AG10803 (cell line): ENCODE results near the gene ELL.

Experiments used
- DNase-seq: peaks from one replicate; pipeline ENCODE4 v3.0.0; 2010; ENCODE audit warnings: low read depth
- H3K4me3 ChIP-seq: 2 replicates; pipeline ENCODE4 v1.5.1; 2011; ENCODE audit warnings: mild to moderate bottlenecking, low read length, control low read depth
- TF ChIP-seq, protein P1 (sequence below): conservative IDR thresholded peaks from 2 replicates; pipeline ENCODE4 v1.5.1; 2011; ENCODE audit warnings: mild to moderate bottlenecking, low read length, control low read depth, inconsistent platforms

ELL gene

DNA sequence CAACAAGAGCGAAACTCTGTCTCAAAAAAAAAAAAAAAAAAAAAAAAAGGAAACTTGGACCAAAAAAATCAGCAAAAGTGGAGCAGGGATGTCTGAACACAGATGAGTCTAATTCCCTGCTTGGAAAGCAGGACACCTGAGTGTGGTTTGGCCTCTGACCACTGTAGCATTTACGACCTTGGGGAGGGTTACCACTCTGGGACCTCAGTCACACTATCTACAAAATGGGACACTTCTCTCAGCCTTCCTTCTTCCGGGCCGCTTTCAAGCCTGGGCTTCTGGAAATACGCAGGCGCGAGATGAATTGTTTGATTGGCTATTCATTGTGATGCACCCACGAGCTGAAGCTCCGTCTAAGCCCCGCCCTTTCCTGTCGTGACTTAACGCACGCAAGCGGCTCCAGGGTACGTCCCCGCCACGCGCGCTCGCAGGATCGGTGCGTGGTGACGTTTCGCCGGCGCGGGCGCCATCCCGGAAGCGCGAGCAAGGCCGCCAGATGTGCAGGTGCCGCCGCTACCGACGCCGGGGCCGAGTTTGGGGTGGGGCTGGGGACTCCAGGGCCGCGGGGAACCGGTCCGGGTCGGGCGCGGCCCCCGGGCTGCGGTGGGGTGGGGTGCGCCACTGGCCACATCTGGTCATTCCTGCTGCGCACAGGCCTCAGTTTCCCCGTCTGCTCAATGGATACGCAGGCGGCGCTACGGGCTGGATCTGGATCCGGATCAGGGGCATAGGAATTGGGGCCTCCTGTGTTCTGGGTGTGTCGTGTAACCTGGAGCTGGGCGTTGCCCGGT lies 35.7 kb upstream of the ELL start, which contains the start of gene KXD1:
Gene KXD1 (plus strand): TSS at position 460 of the 791 bp plus-strand sequence. CDS start 4,187 bp downstream, outside the sequence.
- TF ChIP-seq, protein P1, sequence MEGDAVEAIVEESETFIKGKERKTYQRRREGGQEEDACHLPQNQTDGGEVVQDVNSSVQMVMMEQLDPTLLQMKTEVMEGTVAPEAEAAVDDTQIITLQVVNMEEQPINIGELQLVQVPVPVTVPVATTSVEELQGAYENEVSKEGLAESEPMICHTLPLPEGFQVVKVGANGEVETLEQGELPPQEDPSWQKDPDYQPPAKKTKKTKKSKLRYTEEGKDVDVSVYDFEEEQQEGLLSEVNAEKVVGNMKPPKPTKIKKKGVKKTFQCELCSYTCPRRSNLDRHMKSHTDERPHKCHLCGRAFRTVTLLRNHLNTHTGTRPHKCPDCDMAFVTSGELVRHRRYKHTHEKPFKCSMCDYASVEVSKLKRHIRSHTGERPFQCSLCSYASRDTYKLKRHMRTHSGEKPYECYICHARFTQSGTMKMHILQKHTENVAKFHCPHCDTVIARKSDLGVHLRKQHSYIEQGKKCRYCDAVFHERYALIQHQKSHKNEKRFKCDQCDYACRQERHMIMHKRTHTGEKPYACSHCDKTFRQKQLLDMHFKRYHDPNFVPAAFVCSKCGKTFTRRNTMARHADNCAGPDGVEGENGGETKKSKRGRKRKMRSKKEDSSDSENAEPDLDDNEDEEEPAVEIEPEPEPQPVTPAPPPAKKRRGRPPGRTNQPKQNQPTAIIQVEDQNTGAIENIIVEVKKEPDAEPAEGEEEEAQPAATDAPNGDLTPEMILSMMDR: no peak
- peak; percentile 99 for DNase-seq
- peak within 1 kb of the TSS; percentile 99 for H3K4me3 ChIP-seq

DNA sequence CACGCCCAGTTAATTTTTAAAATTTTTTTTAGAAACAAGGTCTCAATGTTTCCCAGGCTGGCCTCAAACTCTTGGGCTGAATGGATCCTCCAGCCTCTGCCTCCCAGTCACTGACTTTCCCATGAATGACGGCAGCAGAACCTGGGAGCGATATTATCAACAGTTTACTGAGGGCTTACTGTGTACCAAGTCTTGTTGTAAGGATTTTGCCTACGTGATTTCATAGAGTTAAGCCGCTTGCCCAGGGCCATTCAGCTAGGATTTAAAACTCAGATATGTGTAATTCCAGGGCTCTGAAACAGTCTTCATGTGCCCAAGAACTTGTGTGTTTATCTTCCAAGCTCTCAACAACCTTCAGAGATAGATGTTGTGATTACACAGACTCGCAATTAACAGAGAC lies 29.8 kb upstream of the ELL start:
- TF ChIP-seq, protein P1: no peak
- DNase-seq: no peak
- H3K4me3 ChIP-seq: no peak overlapping the region

DNA sequence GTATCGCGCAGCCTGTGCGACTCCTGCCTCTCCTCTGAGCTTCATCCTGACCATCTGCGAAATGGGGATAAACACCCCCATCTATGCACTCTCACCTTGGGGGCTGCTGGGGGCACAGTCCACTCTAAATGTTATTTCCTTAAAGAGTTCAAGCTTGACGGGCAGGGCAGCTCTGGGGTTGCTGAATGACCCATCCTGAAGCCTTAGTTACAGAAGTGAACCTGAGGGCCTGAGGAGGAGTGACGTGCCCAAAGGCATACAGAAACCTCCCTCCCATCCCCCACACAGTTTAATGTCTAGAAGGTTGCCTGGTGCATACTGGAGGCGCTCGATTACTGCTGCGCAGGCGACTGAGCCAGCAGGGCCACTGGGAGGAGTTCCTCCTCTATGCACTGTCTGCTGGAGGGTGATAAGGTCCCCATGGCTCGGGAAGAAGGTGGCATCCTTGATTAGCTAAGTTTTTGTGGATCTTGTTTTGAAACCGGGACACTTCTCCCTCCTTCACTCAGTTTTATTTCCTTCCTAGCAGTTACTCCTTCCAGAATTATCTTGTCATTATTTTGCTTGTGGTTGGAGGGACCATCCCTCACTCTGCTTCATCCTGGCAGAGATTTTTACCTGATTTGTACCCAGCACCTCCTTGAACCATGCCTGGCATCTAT lies 22.1 kb upstream of the ELL start:
- peak overlapping the region; percentile 56 for H3K4me3 ChIP-seq
- peak; percentile 63 for DNase-seq
- TF ChIP-seq, protein P1: peak; percentile 21; the same call in 1 of the 2 replicates

DNA sequence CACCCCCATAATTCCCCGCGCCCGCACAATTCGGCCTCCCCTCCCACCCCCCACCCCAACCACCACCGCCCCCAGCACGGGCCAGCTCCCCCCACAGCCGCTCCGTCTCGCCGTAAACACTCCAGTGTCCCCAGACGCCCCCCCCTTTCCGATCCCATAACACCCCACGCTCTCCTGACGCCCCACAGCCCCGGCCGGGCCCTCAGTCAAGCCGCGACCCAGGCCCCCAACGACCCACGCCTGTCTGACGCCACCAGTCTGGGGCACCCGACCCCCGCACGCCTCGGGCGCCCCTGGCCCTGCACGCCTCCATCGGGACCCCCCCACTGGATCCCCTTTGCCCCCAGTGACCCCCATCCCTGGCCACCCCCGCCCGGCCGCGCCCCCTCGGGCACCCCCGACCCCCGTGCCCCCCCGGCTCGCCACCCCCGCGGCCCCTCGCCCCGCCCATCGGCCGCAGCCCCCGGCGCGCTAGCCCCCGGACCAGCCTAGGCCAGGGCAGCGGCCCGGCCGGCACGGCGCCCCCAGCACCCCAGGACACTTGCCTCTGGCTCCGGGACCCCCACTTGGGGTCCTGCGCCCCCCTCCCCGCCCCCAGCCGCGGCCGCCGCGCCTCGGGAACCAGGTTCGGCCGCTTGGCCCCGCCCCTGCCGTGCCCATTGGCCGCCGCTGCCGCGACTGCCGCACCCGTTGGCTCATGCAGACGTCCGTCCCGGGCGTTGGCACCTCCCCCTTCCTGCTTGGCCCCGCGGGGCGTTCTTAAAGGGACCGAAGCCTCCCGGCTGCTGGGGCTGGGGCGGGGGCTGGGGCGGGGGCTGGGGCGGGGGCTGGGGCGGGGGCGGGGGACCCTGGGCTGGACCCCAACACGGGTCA lies 21.3 kb upstream of the ELL start, which contains the start of gene FKBP8:
Gene FKBP8 (minus strand): TSS at position 633 of the 873 bp plus-strand sequence. CDS start 1,603 bp downstream, outside the sequence.
- DNase-seq: peak; percentile 85
- H3K4me3 ChIP-seq: peak within 1 kb of the TSS; percentile 80
- TF ChIP-seq, protein P1: no peak

DNA sequence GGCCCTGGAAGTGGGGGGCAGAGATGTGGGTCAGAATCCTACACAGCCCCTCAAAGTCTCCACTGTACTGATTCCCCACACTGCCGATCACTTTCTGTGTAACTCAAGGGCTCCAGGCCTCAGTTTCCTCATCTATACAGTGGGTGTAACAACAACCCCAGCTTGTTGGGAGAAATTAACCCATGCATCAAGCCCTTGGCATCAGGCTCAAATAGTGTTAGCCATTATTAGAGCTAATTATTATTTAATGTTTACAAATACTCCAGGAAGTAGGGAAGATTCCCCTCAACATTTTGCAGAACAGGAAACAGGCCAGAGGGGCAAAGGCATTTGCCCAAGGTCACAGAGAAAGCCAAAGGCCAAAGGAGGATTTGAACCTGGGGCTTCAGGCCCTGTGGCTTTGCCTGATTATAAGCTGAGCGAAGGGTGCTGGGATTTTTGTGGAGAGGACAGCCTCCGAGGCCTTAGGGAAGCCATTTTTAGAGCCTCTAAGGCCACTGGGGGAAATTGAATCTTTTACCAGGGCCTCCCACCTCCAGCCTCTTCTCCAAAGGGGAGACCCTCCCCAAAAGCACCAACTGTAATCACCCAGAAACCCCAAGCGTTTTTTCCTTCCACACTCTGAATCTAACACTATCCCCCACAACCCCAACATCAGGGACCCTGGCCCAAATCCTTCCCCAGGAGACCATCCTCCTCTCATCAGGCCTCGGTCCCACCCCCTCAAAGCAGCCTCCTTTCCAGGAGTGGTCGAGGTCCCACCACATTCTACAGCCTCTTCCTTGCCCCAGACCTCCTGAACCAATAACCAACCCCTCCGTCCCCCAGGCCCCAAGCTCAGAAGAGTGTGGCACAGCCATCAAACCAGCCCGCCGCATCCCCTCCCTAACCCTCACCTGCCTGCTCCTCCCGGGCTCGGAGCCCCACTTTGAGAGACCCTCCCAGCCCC lies 20.4 kb upstream of the ELL start:
- DNase-seq: no peak
- TF ChIP-seq, protein P1: no peak
- H3K4me3 ChIP-seq: peak overlapping the region; percentile 80
